Measurements from ENCODE around the gene RANGAP1. TPM values are rescaled to one million over a fixed set of nuclear protein-coding genes. Genes with fewer than 3 reads are reported as not detected.

Gene RANGAP1
- total and polyA plus RNA-seq, 2 donors (not counting 1 experiment from before 2014, with no cell fraction given) = 37.2 to 59.9 TPM

- Histone ChIP-seq H3K4me1 (ENCODE audit: control insufficient read depth, extremely low read depth, insufficient read depth, low read length) (no peaks in the 10 kb centered on the region), H3K4me2 (ENCODE audit: extremely low read depth, insufficient read depth, low read length) (no peak overlapping the region), H3K9ac (ENCODE audit: insufficient read depth, low read length) (no peak overlapping the region)
These were observed 62.5 kb downstream of the RANGAP1 start for GRCh38 chr22:41223535-41223934.

GRCh38 chr22:41222846-41223507 lies 63.0 kb downstream of the RANGAP1 start:
- no peak overlapping the region for H3K9ac ChIP-seq (ENCODE audit: insufficient read depth, low read length)
- no peaks in the 10 kb centered on the region for H3K27me3 ChIP-seq (ENCODE audit: control insufficient read depth, insufficient read depth, low read length)
- TF ChIP-seq CTCF (conservative IDR thresholded peaks at IDR 0.05 in 1 of 2, IDR thresholded peaks at IDR 0.05 in 1 of 2; ENCODE audit: low read depth in 1 of 2, low read length in 2 of 2) (no peak), EZH2 (IDR thresholded peaks at IDR 0.05; ENCODE audit: low read length, missing control alignments) (no peak)
- no peaks in the 10 kb centered on the region for H4K20me1 ChIP-seq (ENCODE audit: control insufficient read depth, extremely low read depth, insufficient read depth, low read length)
- no peak for DNase-seq (ENCODE audit: low read depth in 2 of 2)
- no peak overlapping the region for H3K4me3 ChIP-seq (replicated peaks in 1 of 4; ENCODE audit: control extremely low read depth in 1 of 4, insufficient read depth in 1 of 4, low read depth in 3 of 4, low read length in 4 of 4)
- H2AFZ ChIP-seq (ENCODE audit: low read length) = no peak overlapping the region
- no peak overlapping the region for H3K27ac ChIP-seq (ENCODE audit: insufficient read depth, low read length)
- no peaks in the 10 kb centered on the region for H3K9me3 ChIP-seq (ENCODE audit: control insufficient read depth, insufficient read depth, low read depth, low read length)
- peaks cover 21% of the 10 kb centered on the region for H3K36me3 ChIP-seq (ENCODE audit: control insufficient read depth, insufficient read depth, low read length)
- no peaks in the 10 kb centered on the region for H3K79me2 ChIP-seq (ENCODE audit: control insufficient read depth, insufficient read depth, low read length)
- no peaks in the 10 kb centered on the region for H3K4me1 ChIP-seq (ENCODE audit: control insufficient read depth, extremely low read depth, insufficient read depth, low read length)
- H3K4me2 ChIP-seq (ENCODE audit: extremely low read depth, insufficient read depth, low read length) = no peak overlapping the region

More at GRCh38 chr22:41223535-41223934, 62.5 kb downstream of the RANGAP1 start:
- no peak for TF ChIP-seq CTCF (conservative IDR thresholded peaks at IDR 0.05 in 1 of 2, IDR thresholded peaks at IDR 0.05 in 1 of 2; ENCODE audit: low read depth in 1 of 2, low read length in 2 of 2)
- TF ChIP-seq EZH2 (IDR thresholded peaks at IDR 0.05; ENCODE audit: low read length, missing control alignments) = no peak
- no peak overlapping the region for H3K4me3 ChIP-seq (replicated peaks in 1 of 4; ENCODE audit: control extremely low read depth in 1 of 4, insufficient read depth in 1 of 4, low read depth in 3 of 4, low read length in 4 of 4)
- DNase-seq (ENCODE audit: low read depth in 2 of 2) = no peak
- H4K20me1 ChIP-seq (ENCODE audit: control insufficient read depth, extremely low read depth, insufficient read depth, low read length) = no peaks in the 10 kb centered on the region
- no peak overlapping the region for H2AFZ ChIP-seq (ENCODE audit: low read length)
- H3K9me3 ChIP-seq (ENCODE audit: control insufficient read depth, insufficient read depth, low read depth, low read length) = no peaks in the 10 kb centered on the region
- no peak overlapping the region for H3K27ac ChIP-seq (ENCODE audit: insufficient read depth, low read length)
- H3K79me2 ChIP-seq (ENCODE audit: control insufficient read depth, insufficient read depth, low read length) = no peaks in the 10 kb centered on the region
- peaks cover 21% of the 10 kb centered on the region for H3K36me3 ChIP-seq (ENCODE audit: control insufficient read depth, insufficient read depth, low read length)
- H3K27me3 ChIP-seq (ENCODE audit: control insufficient read depth, insufficient read depth, low read length) = no peaks in the 10 kb centered on the region

GRCh38 chr22:41217553-41218157 lies 68.3 kb downstream of the RANGAP1 start:
- H4K20me1 ChIP-seq (ENCODE audit: control insufficient read depth, extremely low read depth, insufficient read depth, low read length) = no peaks in the 10 kb centered on the region
- H3K79me2 ChIP-seq (ENCODE audit: control insufficient read depth, insufficient read depth, low read length) = no peaks in the 10 kb centered on the region
- no peaks in the 10 kb centered on the region for H3K9me3 ChIP-seq (ENCODE audit: control insufficient read depth, insufficient read depth, low read depth, low read length)
- H3K9ac ChIP-seq (ENCODE audit: insufficient read depth, low read length) = peak overlapping the region; percentile 41
- peak; percentile 68 to 96 for DNase-seq (ENCODE audit: low read depth in 2 of 2)
- peak overlapping the region; percentile 79 for H3K27ac ChIP-seq (ENCODE audit: insufficient read depth, low read length)
- H3K36me3 ChIP-seq (ENCODE audit: control insufficient read depth, insufficient read depth, low read length) = peaks cover 5% of the 10 kb centered on the region
- peak overlapping the region; percentile 51 for H2AFZ ChIP-seq (ENCODE audit: low read length)
- no peaks in the 10 kb centered on the region for H3K27me3 ChIP-seq (ENCODE audit: control insufficient read depth, insufficient read depth, low read length)
- H3K4me3 ChIP-seq (replicated peaks in 1 of 4; ENCODE audit: control extremely low read depth in 1 of 4, insufficient read depth in 1 of 4, low read depth in 3 of 4, low read length in 4 of 4) = peak overlapping the region in 1 of 4 experiments; percentile 45
- peak overlapping the region; percentile 41 for H3K4me2 ChIP-seq (ENCODE audit: extremely low read depth, insufficient read depth, low read length)
- TF ChIP-seq CTCF (conservative IDR thresholded peaks at IDR 0.05 in 1 of 2, IDR thresholded peaks at IDR 0.05 in 1 of 2; ENCODE audit: low read depth in 1 of 2, low read length in 2 of 2) (no peak), EZH2 (IDR thresholded peaks at IDR 0.05; ENCODE audit: low read length, missing control alignments) (no peak)
- peaks cover 10% of the 10 kb centered on the region for H3K4me1 ChIP-seq (ENCODE audit: control insufficient read depth, extremely low read depth, insufficient read depth, low read length)
